Measurements from ENCODE around the gene MCAM.
A peak's percentile ranks its signal among the peaks of the same experiment; 100 is the strongest.

- TF ChIP-seq, protein P1, sequence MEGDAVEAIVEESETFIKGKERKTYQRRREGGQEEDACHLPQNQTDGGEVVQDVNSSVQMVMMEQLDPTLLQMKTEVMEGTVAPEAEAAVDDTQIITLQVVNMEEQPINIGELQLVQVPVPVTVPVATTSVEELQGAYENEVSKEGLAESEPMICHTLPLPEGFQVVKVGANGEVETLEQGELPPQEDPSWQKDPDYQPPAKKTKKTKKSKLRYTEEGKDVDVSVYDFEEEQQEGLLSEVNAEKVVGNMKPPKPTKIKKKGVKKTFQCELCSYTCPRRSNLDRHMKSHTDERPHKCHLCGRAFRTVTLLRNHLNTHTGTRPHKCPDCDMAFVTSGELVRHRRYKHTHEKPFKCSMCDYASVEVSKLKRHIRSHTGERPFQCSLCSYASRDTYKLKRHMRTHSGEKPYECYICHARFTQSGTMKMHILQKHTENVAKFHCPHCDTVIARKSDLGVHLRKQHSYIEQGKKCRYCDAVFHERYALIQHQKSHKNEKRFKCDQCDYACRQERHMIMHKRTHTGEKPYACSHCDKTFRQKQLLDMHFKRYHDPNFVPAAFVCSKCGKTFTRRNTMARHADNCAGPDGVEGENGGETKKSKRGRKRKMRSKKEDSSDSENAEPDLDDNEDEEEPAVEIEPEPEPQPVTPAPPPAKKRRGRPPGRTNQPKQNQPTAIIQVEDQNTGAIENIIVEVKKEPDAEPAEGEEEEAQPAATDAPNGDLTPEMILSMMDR (IDR thresholded peaks at IDR 0.05; ENCODE audit: extremely low read depth in 1 of 2, insufficient read depth in 1 of 2, low read depth in 1 of 2, low read length in 2 of 2), result no peak
- peak; percentile 85 for TF ChIP-seq POLR2AphosphoS5 (IDR thresholded peaks at IDR 0.05; ENCODE audit: insufficient read depth, low read depth, low read length)
- no peak for TF ChIP-seq MYC (IDR thresholded peaks at IDR 0.05; ENCODE audit: low read depth, low read length)
- TF ChIP-seq EZH2 (IDR thresholded peaks at IDR 0.05; ENCODE audit: borderline replicate concordance, low read depth, low read length, severe bottlenecking), result no peak
- TF ChIP-seq, protein P2, sequence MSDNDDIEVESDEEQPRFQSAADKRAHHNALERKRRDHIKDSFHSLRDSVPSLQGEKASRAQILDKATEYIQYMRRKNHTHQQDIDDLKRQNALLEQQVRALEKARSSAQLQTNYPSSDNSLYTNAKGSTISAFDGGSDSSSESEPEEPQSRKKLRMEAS (IDR thresholded peaks at IDR 0.05; ENCODE audit: insufficient read depth, insufficient read length), result no peak
- peak; percentile 66 for TF ChIP-seq POLR2A (IDR thresholded peaks at IDR 0.05; ENCODE audit: low read depth, low read length)
- TF ChIP-seq JUN (IDR thresholded peaks at IDR 0.05; ENCODE audit: borderline replicate concordance, insufficient read depth, insufficient read length, low read depth), result peak; percentile 38
- TF ChIP-seq FOS (IDR thresholded peaks at IDR 0.05; ENCODE audit: borderline replicate concordance, insufficient read depth, low read length), result peak; percentile 49
- TF ChIP-seq GATA2 (IDR thresholded peaks at IDR 0.05; ENCODE audit: insufficient read depth, insufficient read length, low read depth, low read length), result peak; percentile 36
These were observed 1.6 kb upstream of the MCAM start for GRCh38 chr11:119318240-119319135.

All from endothelial cell of umbilical vein (primary cell).